ENCODE data around the gene ZNF778.

ZNF778 gene

GRCh38 chr16:89277049-89277448 lies 59.5 kb downstream of the ZNF778 start:
- H3K4me2 ChIP-seq (ENCODE audit: insufficient read depth, low read length): no peak overlapping the region
- TF ChIP-seq, protein P1, sequence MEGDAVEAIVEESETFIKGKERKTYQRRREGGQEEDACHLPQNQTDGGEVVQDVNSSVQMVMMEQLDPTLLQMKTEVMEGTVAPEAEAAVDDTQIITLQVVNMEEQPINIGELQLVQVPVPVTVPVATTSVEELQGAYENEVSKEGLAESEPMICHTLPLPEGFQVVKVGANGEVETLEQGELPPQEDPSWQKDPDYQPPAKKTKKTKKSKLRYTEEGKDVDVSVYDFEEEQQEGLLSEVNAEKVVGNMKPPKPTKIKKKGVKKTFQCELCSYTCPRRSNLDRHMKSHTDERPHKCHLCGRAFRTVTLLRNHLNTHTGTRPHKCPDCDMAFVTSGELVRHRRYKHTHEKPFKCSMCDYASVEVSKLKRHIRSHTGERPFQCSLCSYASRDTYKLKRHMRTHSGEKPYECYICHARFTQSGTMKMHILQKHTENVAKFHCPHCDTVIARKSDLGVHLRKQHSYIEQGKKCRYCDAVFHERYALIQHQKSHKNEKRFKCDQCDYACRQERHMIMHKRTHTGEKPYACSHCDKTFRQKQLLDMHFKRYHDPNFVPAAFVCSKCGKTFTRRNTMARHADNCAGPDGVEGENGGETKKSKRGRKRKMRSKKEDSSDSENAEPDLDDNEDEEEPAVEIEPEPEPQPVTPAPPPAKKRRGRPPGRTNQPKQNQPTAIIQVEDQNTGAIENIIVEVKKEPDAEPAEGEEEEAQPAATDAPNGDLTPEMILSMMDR (IDR thresholded peaks at IDR 0.05; ENCODE audit: borderline replicate concordance, extremely low read depth, low read length, poor library complexity, severe bottlenecking): no peak
- TF ChIP-seq EZH2 (IDR thresholded peaks at IDR 0.05; ENCODE audit: borderline replicate concordance, low read depth, low read length, severe bottlenecking): no peak
- peaks cover 63% of the 10 kb centered on the region for H3K79me2 ChIP-seq (ENCODE audit: insufficient read depth, low read length)
- H3K9me3 ChIP-seq (ENCODE audit: insufficient read depth, low read length, severe bottlenecking): no peaks in the 10 kb centered on the region
- no peak overlapping the region for H3K27ac ChIP-seq (ENCODE audit: low read length)
- no peak overlapping the region for H3K4me3 ChIP-seq (ENCODE audit: low read depth in 1 of 2, low read length in 2 of 2)
- DNase-seq: no peak
- no peak overlapping the region for H3K9ac ChIP-seq (ENCODE audit: low read depth, low read length)
- H3K27me3 ChIP-seq (ENCODE audit: insufficient read depth, low read length, poor library complexity): no peaks in the 10 kb centered on the region
- H2AFZ ChIP-seq (ENCODE audit: low read depth, low read length): no peak overlapping the region
- ATAC-seq (ENCODE audit: insufficient read depth, low read depth): no peak
- no peaks in the 10 kb centered on the region for H3K4me1 ChIP-seq (ENCODE audit: insufficient read depth, low read length)
- H3K36me3 ChIP-seq (ENCODE audit: insufficient read depth, low read length): peaks cover 93% of the 10 kb centered on the region
- peaks cover 67% of the 10 kb centered on the region for H4K20me1 ChIP-seq (ENCODE audit: insufficient read depth, low read length)

- no peak overlapping the region for H3K27ac ChIP-seq (ENCODE audit: low read length)
- H3K9ac ChIP-seq (ENCODE audit: low read depth, low read length): no peak overlapping the region
- H4K20me1 ChIP-seq (ENCODE audit: insufficient read depth, low read length): peaks cover 67% of the 10 kb centered on the region
- no peaks in the 10 kb centered on the region for H3K4me1 ChIP-seq (ENCODE audit: insufficient read depth, low read length)
- peaks cover 93% of the 10 kb centered on the region for H3K36me3 ChIP-seq (ENCODE audit: insufficient read depth, low read length)
- ATAC-seq (ENCODE audit: insufficient read depth, low read depth) (0 out of 3 replicates have a peak, but pooled peaks have one; percentile 11), DNase-seq (no peak)
- H3K4me3 ChIP-seq (ENCODE audit: low read depth in 1 of 2, low read length in 2 of 2): no peak overlapping the region
- no peaks in the 10 kb centered on the region for H3K27me3 ChIP-seq (ENCODE audit: insufficient read depth, low read length, poor library complexity)
- H3K79me2 ChIP-seq (ENCODE audit: insufficient read depth, low read length): peaks cover 61% of the 10 kb centered on the region
- TF ChIP-seq, protein P1 (IDR thresholded peaks at IDR 0.05; ENCODE audit: borderline replicate concordance, extremely low read depth, low read length, poor library complexity, severe bottlenecking): no peak
- TF ChIP-seq EZH2 (IDR thresholded peaks at IDR 0.05; ENCODE audit: borderline replicate concordance, low read depth, low read length, severe bottlenecking): no peak
- no peaks in the 10 kb centered on the region for H3K9me3 ChIP-seq (ENCODE audit: insufficient read depth, low read length, severe bottlenecking)
- no peak overlapping the region for H3K4me2 ChIP-seq (ENCODE audit: insufficient read depth, low read length)
- no peak overlapping the region for H2AFZ ChIP-seq (ENCODE audit: low read depth, low read length)
Observed at GRCh38 chr16:89277641-89278341, 60.3 kb downstream of the ZNF778 start.

DNA sequence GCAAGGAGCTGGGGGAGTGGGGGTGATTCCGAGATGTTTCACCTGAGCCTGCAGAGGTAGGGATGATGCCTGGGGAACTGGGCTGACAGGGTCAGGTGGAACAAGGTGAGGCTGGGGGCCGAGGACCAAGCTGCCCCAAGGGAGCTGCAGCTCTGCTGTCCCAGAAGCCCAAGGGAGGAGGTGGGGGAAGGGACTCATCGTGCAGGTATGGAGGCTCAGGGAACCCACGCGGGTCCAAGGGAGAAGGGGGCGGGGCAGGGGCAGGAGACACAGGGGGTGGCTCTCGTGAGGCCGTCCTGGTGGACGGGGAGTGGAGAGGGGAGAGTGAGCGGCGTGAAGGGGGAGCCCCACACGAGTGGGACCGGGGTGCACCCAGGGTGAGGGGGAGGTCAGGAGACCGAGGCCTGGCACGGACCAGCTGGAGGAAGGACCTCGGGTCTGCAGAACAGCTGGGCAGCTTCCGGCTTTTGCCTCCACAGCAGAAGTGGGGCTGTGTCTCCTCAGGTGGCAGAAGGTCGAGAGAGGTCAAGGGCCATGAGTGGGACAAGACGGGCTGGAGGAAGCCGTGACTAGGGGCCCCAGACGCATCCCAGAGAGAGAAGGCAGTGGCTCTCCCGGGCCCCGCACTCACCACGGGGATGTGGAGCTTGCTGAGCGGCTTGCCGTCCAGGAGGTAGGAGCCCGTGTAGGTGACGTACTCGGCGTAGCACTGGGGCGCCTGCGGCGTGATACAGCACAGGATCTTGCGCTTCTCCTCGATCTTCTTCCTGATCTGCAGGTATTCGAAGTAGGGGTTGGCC lies 61.1 kb downstream of the ZNF778 start:
- Histone ChIP-seq H4K20me1 (ENCODE audit: insufficient read depth, low read length) (peaks cover 66% of the 10 kb centered on the region), H3K27me3 (ENCODE audit: insufficient read depth, low read length, poor library complexity) (no peaks in the 10 kb centered on the region), H3K27ac (ENCODE audit: low read length) (no peak overlapping the region), H3K36me3 (ENCODE audit: insufficient read depth, low read length) (peaks cover 93% of the 10 kb centered on the region), H3K4me1 (ENCODE audit: insufficient read depth, low read length) (no peaks in the 10 kb centered on the region), H3K9me3 (ENCODE audit: insufficient read depth, low read length, severe bottlenecking) (no peaks in the 10 kb centered on the region), H3K4me2 (ENCODE audit: insufficient read depth, low read length) (no peak overlapping the region), H3K4me3 (ENCODE audit: low read depth in 1 of 2, low read length in 2 of 2) (no peak overlapping the region), H3K9ac (ENCODE audit: low read depth, low read length) (no peak overlapping the region), H2AFZ (ENCODE audit: low read depth, low read length) (no peak overlapping the region), H3K79me2 (ENCODE audit: insufficient read depth, low read length) (peaks cover 65% of the 10 kb centered on the region)
- ATAC-seq (ENCODE audit: insufficient read depth, low read depth) (no peak), DNase-seq (no peak)
- TF ChIP-seq, protein P1 (IDR thresholded peaks at IDR 0.05; ENCODE audit: borderline replicate concordance, extremely low read depth, low read length, poor library complexity, severe bottlenecking): no peak
- TF ChIP-seq EZH2 (IDR thresholded peaks at IDR 0.05; ENCODE audit: borderline replicate concordance, low read depth, low read length, severe bottlenecking): no peak
